Activated T-helper 2 cell treated with anti-CD3 and anti-CD28 coated beads, Interferon-gamma antibody, Interleukin-2, Interleukin-4, amounts not matched to agents 10 μg/mL and 5 μg/mL and 100 μg/mL, durations not matched to agents 14 hours and 24 hours and 36 hours (primary cell): ENCODE data around the gene STARD8. TPM values are rescaled to one million over a fixed set of nuclear protein-coding genes. Genes with fewer than 3 reads are reported as not detected.

Experiments
- DNase-seq: peaks from one replicate; pipeline ENCODE4 v3.0.0; 2021; ENCODE audit warnings: low spot score
- H3K27ac Mint-ChIP-seq: one replicate; pipeline ENCODE4 v1.8.0; 2021; ENCODE audit warnings: mixed read lengths
- H3K27me3 Mint-ChIP-seq: one replicate; pipeline ENCODE4 v1.8.0; 2021; ENCODE audit warnings: low read depth, mixed read lengths
- H3K36me3 Mint-ChIP-seq: one replicate; pipeline ENCODE4 v1.8.0; 2021; ENCODE audit warnings: low read depth, mixed read lengths
- H3K4me1 Mint-ChIP-seq: one replicate; pipeline ENCODE4 v1.8.0; 2021; ENCODE audit warnings: low read depth, mixed read lengths
- H3K4me3 Mint-ChIP-seq: one replicate; pipeline ENCODE4 v1.8.0; 2021; ENCODE audit warnings: low read depth, mild to moderate bottlenecking, moderate library complexity, mixed read lengths
- H3K9me3 Mint-ChIP-seq: one replicate; pipeline ENCODE4 v1.8.0; 2021; ENCODE audit warnings: mixed read lengths
- intact Hi-C: fragments of 100-400 bp; cut with micrococcal nuclease; formaldehyde crosslinking; loops from one replicate; pipeline ENCODE4 v1.15.1; 2023
- total RNA-seq: library from RNA; stranded (reverse); gene quantifications from 2 replicates; pipeline ENCODE4 v1.2.3, GENCODE V29; 2022

STARD8 gene
- total RNA-seq, 1 donor from 2014 or later, result 7.9 TPM

DNA sequence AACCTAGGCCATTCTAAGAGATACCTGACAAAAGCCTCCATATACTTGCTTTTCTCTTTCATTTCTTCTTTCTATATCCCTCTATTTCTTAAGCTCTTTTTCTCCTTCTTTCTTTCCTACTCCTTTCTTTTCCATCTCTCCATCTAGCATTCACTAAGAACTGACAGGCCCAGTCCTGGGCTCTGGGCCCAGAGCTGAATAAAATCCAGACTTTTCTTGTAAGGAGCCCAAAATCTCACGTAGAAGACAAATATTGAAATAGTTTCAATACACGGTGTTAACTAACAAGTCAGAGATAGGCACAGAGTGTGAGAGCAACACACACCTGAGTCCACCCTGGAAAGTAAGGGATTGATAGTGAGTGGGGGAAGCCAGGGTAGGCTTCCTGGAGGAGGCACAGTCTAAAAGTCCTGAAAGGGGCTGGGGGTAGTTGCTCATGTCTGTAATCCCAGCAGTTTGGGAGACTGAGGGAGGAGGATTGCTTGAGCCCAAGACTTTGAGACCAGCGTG is 108.2 kb downstream of the STARD8 start:
- Mint-ChIP-seq H3K4me1 (no peaks in the 10 kb centered on the region), H3K9me3 (peaks cover 10% of the 10 kb centered on the region), H3K27ac (no peak overlapping the region), H3K36me3 (no peaks in the 10 kb centered on the region), H3K4me3 (no peak overlapping the region), H3K27me3 (no peaks in the 10 kb centered on the region)
- intact Hi-C loops, result no loop called here
- DNase-seq, result no peak

DNA sequence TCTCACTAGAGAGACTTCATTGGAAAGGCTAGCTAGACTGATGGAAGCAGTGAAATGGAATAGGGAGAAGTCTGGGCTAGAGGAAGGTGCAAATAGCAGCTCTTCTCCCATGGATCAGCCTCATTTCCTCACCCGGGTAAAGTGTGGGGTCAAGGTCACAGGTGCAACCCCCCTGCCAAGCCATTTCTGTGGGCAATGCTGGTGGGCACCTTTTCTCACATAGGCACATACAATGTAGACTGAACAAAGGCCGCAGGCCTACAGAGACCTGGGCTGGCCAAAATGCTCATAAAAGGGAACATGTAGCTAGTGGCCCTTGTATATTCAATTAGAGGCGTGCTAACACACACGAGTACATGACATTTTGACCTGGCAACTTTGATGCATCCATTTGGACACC is 109.9 kb downstream of the STARD8 start:
- no peak for DNase-seq
- no peak overlapping the region for H3K27ac Mint-ChIP-seq
- no peak overlapping the region for H3K4me3 Mint-ChIP-seq
- peaks cover 10% of the 10 kb centered on the region for H3K9me3 Mint-ChIP-seq
- H3K36me3 Mint-ChIP-seq, result no peaks in the 10 kb centered on the region
- intact Hi-C loops, result no loop called here
- no peaks in the 10 kb centered on the region for H3K4me1 Mint-ChIP-seq
- H3K27me3 Mint-ChIP-seq, result no peaks in the 10 kb centered on the region

DNA sequence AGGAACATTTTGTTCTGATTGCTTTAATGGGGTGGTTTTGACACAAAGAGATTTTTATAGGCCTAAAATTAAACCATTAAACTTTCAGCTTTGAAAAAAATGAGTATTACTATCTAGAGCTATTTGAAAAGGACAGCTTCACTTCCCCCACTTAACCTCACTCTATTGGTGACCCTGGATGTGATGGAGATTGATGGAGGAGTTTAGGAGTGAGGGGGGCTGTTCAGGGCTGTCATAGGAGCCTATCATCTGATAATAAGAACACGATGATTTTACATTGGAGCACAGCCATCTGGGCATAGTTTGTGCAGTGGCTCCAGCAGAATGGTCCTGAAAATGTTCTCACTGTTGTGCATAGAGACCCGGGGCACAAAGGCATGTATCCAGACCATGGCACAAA is 110.3 kb downstream of the STARD8 start:
- H3K36me3 Mint-ChIP-seq, result no peaks in the 10 kb centered on the region
- intact Hi-C loops, result no loop called here
- H3K4me3 Mint-ChIP-seq, result no peak overlapping the region
- H3K27ac Mint-ChIP-seq, result no peak overlapping the region
- no peaks in the 10 kb centered on the region for H3K27me3 Mint-ChIP-seq
- DNase-seq, result no peak
- peaks cover 10% of the 10 kb centered on the region for H3K9me3 Mint-ChIP-seq
- no peaks in the 10 kb centered on the region for H3K4me1 Mint-ChIP-seq

DNA sequence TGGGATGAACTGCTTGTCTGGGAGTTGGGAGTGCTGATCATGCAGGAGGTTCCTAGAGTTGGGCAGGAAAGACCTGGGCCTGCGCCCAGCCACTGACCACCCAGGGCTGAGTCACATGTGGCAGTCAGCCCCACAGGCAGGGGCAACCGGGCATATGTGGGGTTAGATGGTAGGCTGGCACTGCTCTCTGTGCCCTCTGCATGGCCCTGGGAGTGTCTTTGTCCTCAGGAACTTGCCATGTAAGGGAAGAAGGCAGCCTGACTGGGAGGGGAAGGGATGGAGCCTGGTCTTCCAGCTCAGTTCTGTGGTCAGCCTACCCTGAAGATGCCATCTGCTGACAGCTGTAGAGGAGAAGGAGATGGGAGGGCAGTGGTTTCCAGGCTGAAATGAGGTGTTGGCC is 111.2 kb downstream of the STARD8 start:
- Mint-ChIP-seq H3K9me3 (peaks cover 9% of the 10 kb centered on the region), H3K4me1 (no peaks in the 10 kb centered on the region), H3K4me3 (no peak overlapping the region), H3K36me3 (no peaks in the 10 kb centered on the region), H3K27me3 (no peaks in the 10 kb centered on the region), H3K27ac (no peak overlapping the region)
- DNase-seq, result no peak
- intact Hi-C loops, result no loop called here

DNA sequence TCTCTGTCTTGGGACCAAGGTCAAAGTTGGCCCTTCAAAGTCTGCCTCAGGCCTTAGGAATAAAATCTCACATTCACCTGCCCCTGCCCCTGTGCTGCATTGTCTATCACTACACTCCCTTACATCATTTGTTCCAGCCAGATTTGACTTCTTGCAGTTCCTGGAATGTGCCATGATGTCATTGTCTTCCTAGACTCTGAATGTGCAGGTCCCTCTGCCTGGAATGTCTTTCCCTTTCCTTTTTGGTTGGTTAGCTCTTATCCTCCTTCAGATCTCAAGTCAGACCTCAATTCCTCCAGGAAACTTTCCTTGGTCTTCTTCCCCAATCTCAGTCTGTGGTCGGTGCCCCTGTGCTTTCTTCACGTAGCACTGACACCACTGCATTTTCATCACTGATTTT is 113.6 kb downstream of the STARD8 start:
- no peaks in the 10 kb centered on the region for H3K27me3 Mint-ChIP-seq
- no peaks in the 10 kb centered on the region for H3K36me3 Mint-ChIP-seq
- DNase-seq, result no peak
- no peak overlapping the region for H3K27ac Mint-ChIP-seq
- no peaks in the 10 kb centered on the region for H3K9me3 Mint-ChIP-seq
- H3K4me3 Mint-ChIP-seq, result no peak overlapping the region
- intact Hi-C loops, result no loop called here
- no peaks in the 10 kb centered on the region for H3K4me1 Mint-ChIP-seq

DNA sequence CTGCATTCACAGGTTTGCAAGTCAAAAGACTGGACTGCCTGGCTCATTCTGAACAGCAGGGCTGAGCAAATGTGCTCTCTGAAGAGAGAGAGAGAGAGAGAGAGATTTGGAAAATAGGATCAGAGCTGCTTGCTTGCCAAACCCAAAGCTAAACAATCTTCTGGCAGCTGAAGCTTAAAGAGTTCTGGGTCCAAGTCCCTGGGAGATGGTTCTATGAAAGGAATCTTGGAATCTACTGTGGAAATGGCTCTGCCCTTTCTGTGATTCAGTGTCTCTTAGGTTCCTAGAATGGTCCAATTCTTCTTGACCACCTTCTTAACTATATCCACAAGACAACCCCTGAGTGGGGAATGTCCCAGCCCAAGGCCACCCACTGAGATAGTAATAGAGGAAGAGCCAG is 115.3 kb downstream of the STARD8 start:
- no peak for DNase-seq
- H3K27ac Mint-ChIP-seq, result no peak overlapping the region
- H3K9me3 Mint-ChIP-seq, result no peaks in the 10 kb centered on the region
- H3K36me3 Mint-ChIP-seq, result no peaks in the 10 kb centered on the region
- H3K27me3 Mint-ChIP-seq, result no peaks in the 10 kb centered on the region
- H3K4me3 Mint-ChIP-seq, result no peak overlapping the region
- no peaks in the 10 kb centered on the region for H3K4me1 Mint-ChIP-seq
- intact Hi-C loops, result no loop called here

DNA sequence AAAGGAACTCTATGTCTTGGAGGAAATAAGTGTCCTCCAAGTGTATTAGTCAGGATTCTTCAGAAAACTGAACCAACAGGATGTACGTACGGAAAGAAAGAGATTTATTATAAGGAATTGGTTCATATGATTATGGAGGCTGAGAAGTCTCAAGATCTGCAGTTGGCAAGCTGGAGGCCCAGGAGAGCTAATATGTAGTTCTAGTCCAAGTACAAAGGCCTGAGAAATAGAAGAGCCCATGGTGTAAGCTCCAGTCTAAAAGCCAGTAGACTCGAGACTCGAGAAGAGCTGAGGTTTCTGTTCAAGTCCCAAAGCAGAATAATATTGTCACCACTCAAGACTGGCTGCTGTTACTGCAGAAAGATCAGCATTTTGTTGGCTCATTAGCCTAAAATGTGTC is 116.0 kb downstream of the STARD8 start:
- Mint-ChIP-seq H3K27ac (no peak overlapping the region), H3K4me3 (no peak overlapping the region), H3K36me3 (no peaks in the 10 kb centered on the region), H3K9me3 (no peaks in the 10 kb centered on the region), H3K4me1 (no peaks in the 10 kb centered on the region), H3K27me3 (no peaks in the 10 kb centered on the region)
- no peak for DNase-seq
- intact Hi-C loops, result no loop called here

Other genes with a start within 250 kb of the STARD8 start
- 0.07 and 0.21 TPM in 2 replicates for gene OPHN1, start 214.2 kb upstream of the STARD8 start, total RNA-seq
- gene YIPF6, start 148.6 kb upstream of the STARD8 start, total RNA-seq, result 26.2 and 29.8 TPM in 2 replicates
- 7.4 and 7.6 TPM in 2 replicates for gene EFNB1, start 181.4 kb downstream of the STARD8 start, total RNA-seq